Activated B cell treated with CpG ODN at 0.5 μM for 24 hours (primary cell): ENCODE results near the gene DYRK1A. TPM values are rescaled to one million over a fixed set of nuclear protein-coding genes. Genes with fewer than 3 reads are reported as not detected.

Experiments
- ATAC-seq: fragments of 200-7000 bp; cut with Tn5 transposase; one replicate; pipeline ENCODE4 v1.10.0; 2021; ENCODE audit warnings: low read depth, mild to moderate bottlenecking, moderate library complexity
- CTCF ChIA-PET: fragments of 350-600 bp; sonication (Branson Sonifier 250); formaldehyde crosslinking; loops from one replicate; lab custom pipeline; 2021; ENCODE audit warnings: antibody characterized with exemption; lab: Charles Lee
- POLR2A ChIA-PET: fragments of 350-600 bp; sonication (Branson Sonifier 250); formaldehyde crosslinking; loops from one replicate; lab custom pipeline; 2021; ENCODE audit warnings: antibody characterized with exemption; lab: Charles Lee
- DNase-seq: peaks from one replicate; pipeline ENCODE4 v3.0.0; 2022
- H3K27ac Mint-ChIP-seq: one replicate; pipeline ENCODE4 v1.8.0; 2020; ENCODE audit warnings: mixed read lengths
- H3K27me3 Mint-ChIP-seq: one replicate; pipeline ENCODE4 v1.8.0; 2021; ENCODE audit warnings: mixed read lengths
- H3K36me3 Mint-ChIP-seq: one replicate; pipeline ENCODE4 v1.8.0; 2021; ENCODE audit warnings: low read depth, mixed read lengths
- H3K4me1 Mint-ChIP-seq: one replicate; pipeline ENCODE4 v1.8.0; 2021; ENCODE audit warnings: mixed read lengths
- H3K4me3 Mint-ChIP-seq: one replicate; pipeline ENCODE4 v1.8.0; 2020; ENCODE audit warnings: mild to moderate bottlenecking, mixed read lengths
- H3K9me3 Mint-ChIP-seq: one replicate; pipeline ENCODE4 v1.8.0; 2020; ENCODE audit warnings: mixed read lengths
- CTCF ChIP-seq: fragments of 200-600 bp; IDR thresholded peaks from one replicate; pipeline ENCODE4 v1.8.0; 2022; ENCODE audit warnings: antibody characterized with exemption, mild to moderate bottlenecking
- intact Hi-C: fragments of 100-400 bp; cut with micrococcal nuclease; formaldehyde crosslinking; loops from one replicate; pipeline ENCODE4 v1.15.1; 2024
- total RNA-seq: library from RNA; stranded (reverse); gene quantifications from 2 replicates; pipeline ENCODE4 v1.2.3, GENCODE V29; 2022

Gene DYRK1A
- total RNA-seq, 1 donor from 2014 or later: 99.9 TPM

GRCh38 chr21:37554661-37555379, 188.2 kb downstream of the DYRK1A start:
- intact Hi-C loops: no loop called here
- peaks cover 11% of the 10 kb centered on the region for H3K4me1 Mint-ChIP-seq
- H3K4me3 Mint-ChIP-seq: no peak overlapping the region
- ChIA-PET CTCF (no interaction called here), POLR2A (interaction anchor here (1.0 kb wide), 1 partner anchor 9 kb away, joined by 3 read pairs; no protein-coding TSS in a partner anchor)
- no peaks in the 10 kb centered on the region for H3K36me3 Mint-ChIP-seq
- H3K27ac Mint-ChIP-seq: no peak overlapping the region
- DNase-seq: no peak
- no peaks in the 10 kb centered on the region for H3K27me3 Mint-ChIP-seq
- no peak for TF ChIP-seq CTCF
- H3K9me3 Mint-ChIP-seq: no peaks in the 10 kb centered on the region
- no peak for ATAC-seq

DNA sequence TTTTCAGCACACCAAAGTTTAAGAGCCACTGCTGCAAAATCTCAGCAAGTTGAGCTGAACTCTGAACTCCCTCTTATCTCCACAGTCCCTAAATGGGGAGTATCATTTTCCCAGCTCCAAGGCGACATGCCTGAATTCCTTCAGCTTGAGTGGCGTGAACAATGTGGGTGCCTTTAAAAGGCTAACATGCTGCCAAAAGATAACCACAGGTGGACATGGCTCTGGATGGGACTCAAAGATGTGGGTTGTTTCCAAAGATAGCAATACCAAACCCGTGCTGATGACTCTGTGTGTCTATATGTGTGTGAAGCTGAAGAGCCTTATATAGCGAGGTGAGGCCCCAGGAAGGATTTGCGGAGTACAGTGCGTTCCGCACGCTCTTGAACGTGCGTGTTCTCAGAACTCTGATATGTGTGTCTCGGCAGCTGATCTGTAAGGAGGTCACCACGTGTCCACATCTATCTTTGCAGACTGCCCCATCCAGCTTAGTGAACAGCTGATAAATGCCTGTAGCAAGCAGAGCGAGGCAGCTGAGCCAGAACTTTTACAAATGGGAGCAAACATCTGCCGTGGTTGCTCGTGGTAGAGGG, 189.2 kb downstream of the DYRK1A start:
- intact Hi-C loops: no loop called here
- Mint-ChIP-seq H3K27me3 (no peaks in the 10 kb centered on the region), H3K4me3 (no peak overlapping the region), H3K27ac (no peak overlapping the region), H3K36me3 (no peaks in the 10 kb centered on the region), H3K9me3 (no peaks in the 10 kb centered on the region), H3K4me1 (peaks cover 11% of the 10 kb centered on the region)
- ChIA-PET CTCF (no interaction called here), POLR2A (no interaction called here)
- DNase-seq: no peak
- no peak for TF ChIP-seq CTCF
- no peak for ATAC-seq

- H3K36me3 Mint-ChIP-seq: no peaks in the 10 kb centered on the region
- no peak for TF ChIP-seq CTCF
- ChIA-PET POLR2A (interaction anchor here (1.3 kb wide), 1 partner anchor 191 kb away, joined by 9 read pairs; the partner anchor contains the start of gene DYRK1A), CTCF (interaction anchor here (0.7 kb wide), 1 partner anchor 24 kb away, joined by 3 read pairs; no protein-coding TSS in a partner anchor)
- peak overlapping the region; percentile 32 for H3K4me3 Mint-ChIP-seq
- no peaks in the 10 kb centered on the region for H3K9me3 Mint-ChIP-seq
- intact Hi-C loops: no loop called here
- no peaks in the 10 kb centered on the region for H3K27me3 Mint-ChIP-seq
- ATAC-seq (peak; percentile 96), DNase-seq (no peak)
- peaks cover 11% of the 10 kb centered on the region for H3K4me1 Mint-ChIP-seq
- peak overlapping the region; percentile 76 for H3K27ac Mint-ChIP-seq
Measured at GRCh38 chr21:37557261-37557950, 190.8 kb downstream of the DYRK1A start.

DNA sequence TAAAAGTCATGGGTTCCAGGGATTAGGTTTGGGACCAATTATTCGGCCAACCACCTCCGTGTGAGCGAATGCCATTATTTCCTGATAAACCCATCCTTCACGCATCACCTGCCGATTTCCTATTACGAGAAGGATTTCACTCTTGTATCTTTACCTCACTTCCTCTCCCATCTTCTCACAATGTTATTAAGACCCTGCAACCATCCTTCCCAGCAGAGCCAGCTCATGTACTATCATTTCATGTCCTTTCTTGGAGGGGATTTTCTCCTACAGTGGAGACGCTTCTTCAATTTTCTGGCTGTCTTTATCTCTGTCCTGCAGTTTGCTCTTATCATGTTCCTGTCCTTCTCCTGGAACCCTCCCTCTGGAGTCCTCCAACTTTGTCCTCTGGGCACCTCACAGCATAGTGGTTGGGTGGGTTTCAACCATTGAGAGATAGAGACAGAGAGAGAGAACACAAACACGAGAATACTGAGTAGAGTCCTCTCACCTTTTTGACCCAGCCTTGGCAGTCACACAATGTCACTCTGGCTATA, 192.2 kb downstream of the DYRK1A start:
- ChIA-PET CTCF (no interaction called here), POLR2A (no interaction called here)
- H3K36me3 Mint-ChIP-seq: no peaks in the 10 kb centered on the region
- H3K27ac Mint-ChIP-seq: no peak overlapping the region
- ATAC-seq: no peak
- peaks cover 19% of the 10 kb centered on the region for H3K4me1 Mint-ChIP-seq
- TF ChIP-seq CTCF: no peak
- no peaks in the 10 kb centered on the region for H3K27me3 Mint-ChIP-seq
- H3K9me3 Mint-ChIP-seq: no peaks in the 10 kb centered on the region
- DNase-seq: no peak
- intact Hi-C loops: no loop called here
- H3K4me3 Mint-ChIP-seq: no peak overlapping the region

- Mint-ChIP-seq H3K9me3 (no peaks in the 10 kb centered on the region), H3K4me3 (no peak overlapping the region), H3K4me1 (peaks cover 29% of the 10 kb centered on the region), H3K27me3 (no peaks in the 10 kb centered on the region), H3K27ac (no peak overlapping the region), H3K36me3 (peaks cover 3% of the 10 kb centered on the region)
- no peak for DNase-seq
- ChIA-PET POLR2A (no interaction called here), CTCF (no interaction called here)
- no peak for TF ChIP-seq CTCF
- intact Hi-C loops: loop anchor here (5.0 kb wide), 3 partner anchors 48 to 593 kb away; partner anchors contain the start of gene HLCS
- no peak for ATAC-seq
Measured at GRCh38 chr21:37560385-37560784, 193.8 kb downstream of the DYRK1A start.
